Sigmoid colon (tissue), 4 donors: ENCODE data around the gene CXorf65.

Experiments
- CTCF ChIP-seq, 4 experiments: fragments of 450-650 bp in 3 of 4; fragments of 200-600 bp in 1 of 4; IDR thresholded peaks; one replicate each; pipeline ENCODE4 v1.5.1; 2016 to 2019; ENCODE audit warnings: antibody characterized with exemption in 4 of 4, mild to moderate bottlenecking in 3 of 4, moderate library complexity in 2 of 4
- EP300 ChIP-seq, 4 donors: sonication (generic); formaldehyde crosslinking; IDR thresholded peaks; one replicate each; pipeline ENCODE4 v1.6.1; 2017; ENCODE audit warnings: antibody characterized with exemption in 4 of 4
- POLR2A ChIP-seq, 2 donors: fragments of 450-650 bp; IDR thresholded peaks; one replicate each; pipeline ENCODE4 v1.6.1; 2016; ENCODE audit warnings: antibody characterized with exemption in 2 of 2, mild to moderate bottlenecking in 2 of 2, moderate library complexity in 2 of 2

DNA sequence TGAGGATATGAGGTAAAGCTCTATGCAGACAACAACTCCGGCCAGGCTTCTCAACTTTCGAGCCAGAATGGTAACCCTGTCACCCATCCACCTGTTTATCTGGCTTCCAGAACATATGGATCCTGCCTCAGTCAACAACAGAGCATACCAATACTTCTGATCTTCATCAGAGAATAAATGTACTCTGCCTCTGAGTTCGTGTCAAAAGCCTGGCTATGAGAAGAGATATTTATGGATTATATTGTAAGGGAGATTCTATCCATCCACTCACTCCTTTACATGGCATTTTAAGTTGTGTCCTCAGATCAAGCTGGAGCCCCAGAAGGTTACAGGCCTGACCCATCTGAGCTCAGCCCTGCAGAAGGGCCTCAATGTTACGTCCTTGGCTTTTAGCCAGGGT lies 20.6 kb downstream of the CXorf65 start:
- TF ChIP-seq EP300 (IDR thresholded peaks at IDR 0.05), result no peak
- no peak for TF ChIP-seq CTCF (IDR thresholded peaks at IDR 0.05)
- no peak for TF ChIP-seq POLR2A (IDR thresholded peaks at IDR 0.05)
